Activated CD8-positive, alpha-beta memory T cell treated with anti-CD3 and anti-CD28 coated beads, Interleukin-2, amount 50 U/mL, for 24 hours (primary cell): Measurements from ENCODE around the gene RAB43.

ENCODE experiments used
- DNase-seq: peaks from one replicate; pipeline ENCODE4 v3.0.0-alpha.2; 2020; ENCODE audit errors: extremely low read depth

RAB43 gene

DNA sequence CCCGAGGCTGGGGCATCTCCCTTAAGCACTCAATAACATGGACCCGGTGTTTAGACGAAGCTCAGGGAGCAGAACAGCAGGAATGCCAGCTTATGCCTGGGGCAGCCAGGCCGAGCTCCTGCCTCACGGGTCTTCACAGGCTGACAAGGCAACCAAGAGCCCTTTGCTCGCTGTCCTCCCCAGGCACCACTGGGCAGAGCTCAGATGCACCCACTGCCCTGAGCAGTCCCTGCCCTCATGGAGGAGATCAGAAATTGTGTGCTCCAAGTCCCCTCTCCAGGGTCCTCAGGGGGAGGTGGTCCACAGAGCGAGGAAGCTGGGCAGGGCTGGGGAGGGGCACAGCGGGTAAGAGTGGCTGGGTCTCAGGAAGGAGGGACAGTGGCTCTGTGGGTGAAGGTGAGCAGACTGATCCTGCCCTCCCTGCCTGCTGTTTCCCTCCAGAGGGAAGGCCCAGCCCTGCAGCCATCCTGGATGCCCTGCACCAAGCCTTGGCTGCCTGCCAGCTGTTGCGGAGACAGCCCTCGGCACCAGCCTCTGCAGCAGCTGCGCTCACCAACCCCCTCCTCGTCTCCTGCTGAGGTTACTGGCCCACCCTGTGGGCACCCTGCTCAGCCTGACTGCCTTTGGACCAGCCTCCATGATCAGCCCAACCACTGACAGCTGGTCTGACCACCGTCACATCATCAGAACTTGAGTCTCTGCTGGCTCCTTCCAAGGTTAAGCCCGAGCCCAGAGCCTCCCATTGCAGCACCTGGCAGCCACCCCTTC lies 82.1 kb downstream of the RAB43 start:
- DNase-seq = no peak

- DNase-seq = no peak
These were observed 83.3 kb downstream of the RAB43 start for GRCh38 chr3:129038121-129038855.
